Endometrial microvascular endothelial cells (primary cell): Measurements from ENCODE around the gene NTNG1. TPM values are rescaled to one million over a fixed set of nuclear protein-coding genes. Genes with fewer than 3 reads are reported as not detected.
"Not testable (repeated sequence)": the region's sequence is repeated elsewhere in the genome, so short reads cannot be mapped to it uniquely, and the experiment has no call there.

Source experiments
- in situ Hi-C: cut with HindIII; loops from 2 replicates; pipeline ENCODE4 v1.10.0; 2017; ENCODE audit warnings: low sequenced_read_pairs, low pct_unique_long_range_greater_than_20kb; ENCODE audit errors: inconsistent ontology term
- total RNA-seq: library from RNA; depleted of rRNA; stranded (reverse); fragments of >200 nt; gene quantifications from one replicate; pipeline ENCODE4 v1.2.3, GENCODE V29; 2015; ENCODE audit errors: inconsistent ontology term

Gene NTNG1
- not detected for total RNA-seq

DNA sequence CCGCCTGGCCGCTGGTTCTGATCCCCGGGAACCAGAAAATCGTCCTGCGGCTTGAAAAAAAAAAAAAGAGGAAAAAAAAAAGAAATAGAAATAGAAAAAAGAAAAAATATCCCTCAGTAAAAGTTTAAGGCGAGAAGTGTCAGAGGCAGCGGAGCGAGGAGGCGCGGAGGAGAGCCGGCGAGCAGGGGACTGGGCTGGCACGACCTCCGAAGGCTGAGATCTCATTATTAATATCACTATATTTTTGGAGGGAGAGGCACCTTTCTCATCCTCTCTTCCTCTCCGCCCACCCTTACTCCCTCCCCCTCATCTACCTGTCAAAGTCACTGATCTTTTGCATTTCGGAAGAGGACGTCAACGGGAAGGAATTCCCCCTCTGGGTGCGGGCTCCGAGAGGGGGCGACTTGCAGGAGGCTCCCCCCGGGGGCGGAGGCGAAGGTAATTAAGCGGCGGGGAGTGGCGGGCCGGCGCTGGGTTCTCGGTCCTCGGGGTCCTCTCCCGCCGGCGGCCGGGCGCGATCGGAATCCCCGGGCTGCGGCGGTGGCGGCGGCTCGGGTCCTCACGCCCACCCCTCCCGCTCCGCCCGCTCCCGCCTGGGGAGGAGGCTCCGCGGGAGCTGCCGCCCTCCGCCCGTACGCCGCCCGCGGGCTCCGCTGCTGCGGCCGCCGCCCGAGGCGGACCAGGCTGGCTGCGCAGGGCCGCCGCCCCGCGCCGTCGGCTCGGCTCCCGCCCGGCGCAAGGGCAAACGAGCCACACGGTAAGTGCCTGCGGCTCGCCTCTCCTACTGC, at the start of gene NTNG1:
NTNG1 (plus strand) TSS at position 337 of the 788 bp plus-strand sequence.
- in situ Hi-C loops, result no loop called here

DNA sequence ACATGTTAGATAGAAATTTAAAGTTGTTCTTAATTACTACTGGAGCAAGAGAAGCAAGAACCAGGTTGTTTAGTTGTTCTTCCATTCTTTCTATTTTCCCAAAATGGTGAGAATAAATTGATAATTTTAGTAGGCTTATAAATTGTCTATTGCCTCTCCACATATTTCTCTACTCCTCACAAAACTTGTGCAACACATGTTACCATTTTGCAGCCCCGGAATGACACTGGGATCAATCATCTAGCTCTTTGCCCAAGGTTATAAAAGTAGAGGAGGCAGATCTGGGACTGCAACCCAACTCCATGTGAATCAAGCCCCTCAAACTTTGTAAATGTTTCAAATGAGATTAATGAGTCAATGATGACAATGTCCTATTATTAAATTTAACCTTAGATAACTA, 49.4 kb upstream of the NTNG1 start:
- in situ Hi-C loops, result no loop called here

DNA sequence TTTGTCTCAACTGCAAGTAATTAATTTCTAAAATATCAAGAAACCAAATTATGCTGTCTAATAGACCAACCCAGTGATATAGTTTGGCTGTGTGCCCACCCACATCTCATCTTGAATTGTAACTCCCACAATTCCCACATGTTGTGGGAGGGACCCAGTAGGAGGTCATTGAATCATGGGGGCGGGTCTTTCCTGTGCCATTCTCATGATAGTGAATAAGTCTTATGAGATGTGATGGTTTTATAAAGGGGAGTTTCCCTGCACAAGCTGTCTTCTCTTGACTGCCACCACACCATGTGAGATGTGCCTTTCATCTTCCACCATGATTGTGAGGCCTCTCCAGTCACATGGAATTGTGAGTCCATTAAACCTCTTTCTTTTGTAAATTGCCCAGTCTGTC, 47.4 kb upstream of the NTNG1 start:
- in situ Hi-C loops, result not testable (repeated sequence)

DNA sequence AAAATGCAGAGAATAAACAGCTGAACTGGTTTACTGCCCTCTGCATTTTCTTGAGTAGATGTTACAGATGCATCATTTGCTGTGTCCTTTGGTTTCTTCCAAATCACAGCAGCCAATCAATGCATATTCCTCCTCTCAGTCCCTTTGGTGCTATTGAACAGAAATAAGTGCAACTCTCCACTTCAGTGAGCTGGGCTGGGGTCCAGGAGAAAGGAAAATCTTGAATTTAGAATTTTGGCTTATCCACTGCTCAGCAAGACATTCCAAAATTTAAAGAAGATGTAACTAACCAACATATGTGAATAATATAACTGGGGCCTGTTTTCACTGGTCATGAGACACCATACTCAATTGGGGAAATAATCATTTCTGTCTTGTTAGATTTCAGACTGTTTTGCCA, 45.2 kb upstream of the NTNG1 start:
- in situ Hi-C loops, result no loop called here

DNA sequence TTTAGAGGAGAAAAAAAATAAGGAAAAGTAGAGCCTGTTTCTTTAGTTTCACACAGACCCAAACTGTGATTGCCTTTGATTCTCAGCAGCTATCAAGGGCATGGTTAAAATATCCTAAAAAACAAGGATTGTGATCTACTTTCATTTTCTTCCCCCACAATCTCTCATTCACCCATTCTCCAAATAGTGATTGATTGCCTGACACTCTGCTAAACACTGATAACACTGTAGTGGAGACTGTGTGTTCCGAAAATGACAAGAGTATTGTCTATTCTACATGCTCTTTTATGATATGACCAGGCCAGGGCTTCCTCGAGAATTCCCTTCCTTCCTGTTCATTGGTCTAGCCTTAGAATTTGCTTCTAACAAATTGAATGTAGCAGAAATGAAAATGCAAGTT, 44.1 kb upstream of the NTNG1 start:
- in situ Hi-C loops, result no loop called here

DNA sequence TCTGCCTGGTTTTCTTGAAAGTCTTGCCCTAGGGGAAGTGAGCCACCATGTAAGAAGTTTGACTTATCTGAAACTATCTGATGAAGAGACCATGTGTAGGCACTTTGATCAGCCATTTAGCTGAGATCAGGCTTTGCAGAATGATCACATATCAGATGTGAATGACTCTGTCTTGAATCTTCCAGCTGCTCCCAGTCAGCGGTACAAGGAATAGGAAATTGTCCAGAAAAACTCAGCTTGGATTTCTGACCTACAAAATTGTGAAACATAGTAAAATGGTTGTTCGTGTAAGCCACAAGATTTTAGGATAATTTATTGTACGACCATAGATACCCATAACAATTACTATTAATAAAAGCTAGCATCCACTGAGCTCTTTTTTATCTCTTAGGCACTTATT, 41.9 kb upstream of the NTNG1 start:
- in situ Hi-C loops, result no loop called here

DNA sequence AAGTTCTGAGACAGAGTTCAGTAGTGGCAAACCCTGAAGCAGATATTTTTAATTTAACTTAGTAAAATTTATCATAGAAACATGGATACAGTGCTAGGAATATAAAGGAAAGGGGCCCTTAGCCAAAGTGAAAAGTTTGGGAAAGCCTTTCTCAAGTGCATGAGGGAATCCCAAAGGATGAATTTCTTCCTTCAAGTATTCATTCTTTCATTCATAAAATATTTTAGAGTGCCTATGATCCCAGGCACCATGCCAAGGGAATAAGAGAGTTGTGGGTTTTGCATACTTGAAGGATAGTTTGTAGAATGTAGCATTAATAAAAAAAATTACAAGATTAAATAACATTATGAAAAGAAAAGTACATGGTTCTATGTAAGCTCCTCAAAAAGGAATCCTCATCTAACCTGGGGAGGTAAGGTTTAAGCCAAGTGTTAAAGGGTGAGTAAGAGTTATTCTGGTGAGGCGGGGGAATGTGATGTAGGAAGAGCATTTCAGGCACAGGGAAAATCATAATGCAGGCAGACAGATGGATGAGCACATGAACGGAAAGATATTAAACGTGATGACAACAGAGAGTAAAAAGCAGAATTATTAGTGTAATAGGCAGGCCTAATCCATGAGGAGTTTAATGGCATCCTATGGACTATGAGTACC, 40.4 kb upstream of the NTNG1 start:
- in situ Hi-C loops, result no loop called here

DNA sequence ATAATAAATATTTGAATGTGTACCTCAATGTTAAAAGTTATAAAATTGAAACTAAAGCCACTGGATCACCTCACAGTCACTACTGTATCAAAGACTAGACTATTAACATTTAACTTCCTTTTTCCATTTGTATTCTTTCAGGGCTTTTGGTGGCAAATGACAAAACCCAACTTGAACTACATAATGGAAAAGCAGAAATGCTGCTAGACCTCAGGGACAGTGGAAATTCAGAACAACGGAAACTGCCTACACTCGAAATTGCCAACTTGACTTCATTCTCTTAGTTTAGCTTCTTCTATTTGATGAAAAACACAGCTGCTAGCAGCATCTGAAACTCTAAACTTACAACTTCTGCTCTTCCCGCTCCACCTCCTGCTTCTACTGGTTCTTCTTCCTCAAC, 34.9 kb upstream of the NTNG1 start:
- in situ Hi-C loops, result no loop called here

DNA sequence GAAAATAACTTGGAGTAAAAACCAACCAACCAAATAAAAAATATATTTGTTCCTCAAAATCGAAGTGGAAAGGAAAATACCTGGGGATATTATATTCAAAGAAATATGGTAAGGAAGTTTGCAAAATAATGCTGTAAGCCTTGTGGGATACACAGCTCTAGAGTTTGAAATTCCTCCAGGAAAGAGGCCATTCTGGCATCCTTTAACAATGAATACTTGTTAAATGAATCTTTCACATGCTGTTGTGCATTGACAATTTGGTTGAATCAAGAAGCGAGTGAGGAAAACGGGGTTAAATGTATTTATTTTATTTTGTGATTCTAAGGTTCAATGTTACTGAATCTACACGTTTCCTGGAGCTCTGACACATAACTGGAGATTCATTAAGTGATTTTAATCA, 30.5 kb upstream of the NTNG1 start:
- in situ Hi-C loops, result no loop called here

DNA sequence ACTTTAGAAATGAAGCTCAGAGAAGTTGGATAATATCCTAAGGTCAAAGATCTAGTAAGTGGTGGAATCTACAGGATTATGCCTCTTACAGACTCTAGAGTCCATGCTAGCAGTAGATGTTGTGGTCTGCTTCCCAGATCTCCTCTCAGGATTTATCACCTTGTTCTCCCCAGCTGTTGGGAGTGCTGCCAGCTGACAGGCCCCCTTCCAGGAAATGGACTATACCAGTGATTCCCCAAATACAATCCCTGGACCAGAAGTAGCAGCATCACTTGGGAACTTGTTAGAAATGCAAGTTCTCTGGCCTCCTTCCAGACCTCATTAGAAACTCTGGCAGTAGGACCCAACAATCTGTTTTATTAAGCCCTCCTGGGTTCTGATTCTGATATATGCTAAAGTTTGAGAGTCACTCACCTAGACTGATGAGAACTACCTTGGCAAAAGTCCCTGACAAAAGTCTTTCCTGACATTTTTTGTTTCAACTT, 24.5 kb upstream of the NTNG1 start:
- in situ Hi-C loops, result no loop called here

DNA sequence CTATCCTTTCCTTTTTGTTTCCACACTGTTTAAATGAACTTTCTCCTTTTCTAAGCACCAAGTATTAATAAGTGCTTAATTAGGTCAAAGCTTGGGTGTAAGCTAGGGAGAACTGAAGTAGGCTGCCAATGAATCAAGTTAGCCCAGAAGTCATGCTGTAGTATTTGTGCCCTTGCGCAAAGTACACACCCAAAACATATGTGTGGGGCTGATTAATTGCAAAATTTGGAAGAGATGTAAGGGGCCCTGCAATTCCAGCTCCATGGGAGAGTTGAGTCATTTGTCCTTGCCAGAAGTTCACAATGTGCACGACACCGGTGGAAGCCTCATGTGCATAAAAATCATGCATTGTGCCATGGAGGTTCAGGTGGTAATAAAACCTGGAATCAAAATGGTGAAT, 18.6 kb upstream of the NTNG1 start:
- in situ Hi-C loops, result no loop called here

DNA sequence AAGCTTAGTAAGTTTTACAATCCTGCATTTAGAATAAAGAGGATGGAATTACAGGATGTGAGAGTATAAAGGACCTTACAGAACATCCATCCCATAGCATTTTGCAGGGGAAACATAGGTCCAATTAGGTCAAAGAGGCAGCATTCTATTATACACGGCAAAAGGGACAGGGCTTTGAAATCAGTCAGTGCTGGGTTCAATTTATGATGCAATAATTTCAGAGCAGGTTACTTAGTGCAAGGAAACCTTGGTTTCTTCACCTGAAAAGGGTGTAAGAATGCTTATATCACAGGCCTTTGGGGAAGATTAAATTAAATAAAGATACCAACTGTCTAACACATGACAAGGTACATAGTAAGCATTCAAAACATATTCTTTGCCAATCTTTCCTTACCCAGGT, 17.1 kb upstream of the NTNG1 start:
- in situ Hi-C loops, result no loop called here

DNA sequence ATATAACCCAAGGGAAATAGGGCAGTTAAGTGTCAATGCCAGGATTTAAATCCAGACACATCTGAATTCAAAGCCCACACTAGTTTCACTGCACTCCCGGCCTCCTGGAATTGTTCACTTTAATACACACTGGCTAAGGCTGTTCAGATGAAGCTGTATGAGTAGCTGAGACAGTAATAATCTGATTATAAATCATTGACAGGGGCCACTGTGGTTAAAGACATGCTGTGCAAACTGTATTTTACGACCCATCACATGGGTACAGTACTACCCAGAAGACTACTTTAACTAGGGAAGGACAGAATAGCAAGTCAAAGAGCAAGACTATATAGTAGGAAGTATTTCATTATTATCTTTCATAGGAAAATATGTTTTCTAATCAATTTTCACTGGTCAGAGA, 16.1 kb upstream of the NTNG1 start:
- in situ Hi-C loops, result no loop called here

DNA sequence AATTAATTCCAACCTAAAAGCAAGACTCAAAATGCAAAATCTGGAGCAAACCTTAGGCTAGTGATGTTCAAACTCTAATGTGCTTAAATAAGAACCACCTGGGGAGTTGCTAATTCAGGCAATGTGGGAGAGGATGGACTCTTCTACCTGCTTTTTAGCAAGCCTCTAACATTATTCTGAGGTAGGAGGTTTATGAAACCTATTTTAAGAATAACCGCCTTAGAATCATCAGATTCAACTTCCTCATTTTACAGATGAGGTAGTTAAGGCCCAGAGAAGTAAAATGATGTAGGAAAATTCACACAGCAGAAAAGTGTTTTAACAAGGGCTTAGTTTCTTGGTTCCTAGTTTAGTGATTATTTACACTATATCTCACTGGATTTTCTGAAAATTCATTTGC, 8.6 kb upstream of the NTNG1 start:
- in situ Hi-C loops, result no loop called here

DNA sequence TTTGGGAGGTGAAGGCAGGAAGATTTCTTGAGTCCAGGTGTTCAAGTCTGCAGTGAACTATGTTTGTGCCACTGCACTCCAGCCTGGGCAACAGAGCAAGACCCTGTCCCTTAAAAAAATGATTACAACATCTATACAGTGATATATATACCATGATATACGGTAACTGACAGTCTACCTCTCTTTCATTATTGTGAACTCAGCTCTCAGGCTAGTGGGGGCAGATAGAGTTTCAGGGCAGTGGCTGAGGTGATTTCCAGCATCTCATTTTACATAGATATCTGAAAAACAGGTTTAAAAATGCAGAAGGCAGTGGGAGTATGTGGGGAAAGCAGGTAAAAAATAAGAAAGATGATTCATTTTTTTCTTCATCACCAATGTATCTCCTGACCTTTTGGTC, 8.1 kb upstream of the NTNG1 start:
- in situ Hi-C loops, result no loop called here

DNA sequence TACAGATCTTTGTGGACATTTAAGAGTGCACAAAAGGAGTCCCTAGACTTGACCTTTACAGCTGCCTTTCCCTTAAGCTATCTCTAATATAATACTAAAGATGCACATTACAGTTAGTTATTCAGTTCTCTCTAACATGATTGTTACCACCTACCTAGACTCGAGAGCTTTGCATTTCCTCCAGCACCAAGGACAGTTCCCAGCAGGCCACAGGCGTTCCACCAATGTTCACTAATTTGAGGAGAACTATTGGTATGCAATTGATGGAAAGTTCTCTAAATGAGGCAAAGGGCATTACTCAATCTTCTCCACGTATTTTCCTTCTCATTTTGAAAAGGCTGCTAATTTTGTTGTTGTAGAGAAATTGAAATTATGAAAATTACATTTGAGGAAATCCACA, 5.4 kb upstream of the NTNG1 start:
- in situ Hi-C loops, result no loop called here

DNA sequence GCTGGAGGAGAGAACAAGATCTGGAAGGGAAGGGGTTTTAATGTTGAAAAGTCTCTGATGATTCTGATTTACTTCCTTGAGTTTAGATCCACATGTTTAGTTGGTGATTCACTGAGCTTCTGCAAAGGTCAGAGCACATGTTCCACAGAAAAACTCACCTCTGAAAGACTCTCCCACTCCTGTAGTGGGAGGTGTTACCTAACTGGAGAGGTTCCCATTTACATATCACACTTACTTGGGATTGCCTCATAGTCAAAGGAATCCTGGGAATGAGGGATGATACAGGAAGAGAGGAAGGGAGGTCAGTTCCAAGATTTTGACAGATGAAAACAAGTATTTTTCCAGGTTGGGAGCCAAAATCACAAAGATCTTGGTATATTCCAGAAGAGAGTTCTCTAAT, 2.7 kb upstream of the NTNG1 start:
- in situ Hi-C loops, result no loop called here

DNA sequence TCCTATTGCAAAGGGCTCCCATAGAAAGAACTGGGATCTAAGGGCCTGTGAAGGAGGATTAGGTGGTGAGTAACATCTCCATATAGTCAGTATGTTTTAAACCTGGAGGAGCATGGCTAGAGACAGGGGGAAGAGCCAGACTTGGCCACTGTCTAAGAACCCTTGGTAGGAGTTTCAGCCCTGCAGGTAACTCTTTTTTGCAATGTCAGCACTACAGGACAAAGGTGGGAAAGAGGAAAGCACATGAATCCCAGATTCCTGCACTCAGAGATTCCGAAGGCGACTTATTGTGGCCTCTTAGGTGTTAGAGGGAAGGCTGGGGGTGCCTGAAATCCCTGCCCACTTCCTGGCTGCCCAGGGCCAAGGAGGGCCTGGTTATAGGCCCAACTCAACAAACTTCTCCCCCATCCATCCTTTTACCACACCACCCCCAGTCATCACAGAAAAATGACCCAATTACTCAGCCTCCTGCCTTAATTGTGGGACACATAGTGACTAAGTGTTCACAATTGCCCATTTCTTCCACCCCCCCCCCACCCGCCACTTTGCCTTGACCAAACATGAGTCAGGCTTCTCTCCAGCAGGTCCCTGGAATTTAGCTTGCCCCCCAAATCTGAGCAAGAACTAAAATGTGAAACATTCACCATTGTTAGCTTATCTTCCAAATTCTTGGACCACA, 1.9 kb upstream of the NTNG1 start:
- in situ Hi-C loops, result no loop called here

DNA sequence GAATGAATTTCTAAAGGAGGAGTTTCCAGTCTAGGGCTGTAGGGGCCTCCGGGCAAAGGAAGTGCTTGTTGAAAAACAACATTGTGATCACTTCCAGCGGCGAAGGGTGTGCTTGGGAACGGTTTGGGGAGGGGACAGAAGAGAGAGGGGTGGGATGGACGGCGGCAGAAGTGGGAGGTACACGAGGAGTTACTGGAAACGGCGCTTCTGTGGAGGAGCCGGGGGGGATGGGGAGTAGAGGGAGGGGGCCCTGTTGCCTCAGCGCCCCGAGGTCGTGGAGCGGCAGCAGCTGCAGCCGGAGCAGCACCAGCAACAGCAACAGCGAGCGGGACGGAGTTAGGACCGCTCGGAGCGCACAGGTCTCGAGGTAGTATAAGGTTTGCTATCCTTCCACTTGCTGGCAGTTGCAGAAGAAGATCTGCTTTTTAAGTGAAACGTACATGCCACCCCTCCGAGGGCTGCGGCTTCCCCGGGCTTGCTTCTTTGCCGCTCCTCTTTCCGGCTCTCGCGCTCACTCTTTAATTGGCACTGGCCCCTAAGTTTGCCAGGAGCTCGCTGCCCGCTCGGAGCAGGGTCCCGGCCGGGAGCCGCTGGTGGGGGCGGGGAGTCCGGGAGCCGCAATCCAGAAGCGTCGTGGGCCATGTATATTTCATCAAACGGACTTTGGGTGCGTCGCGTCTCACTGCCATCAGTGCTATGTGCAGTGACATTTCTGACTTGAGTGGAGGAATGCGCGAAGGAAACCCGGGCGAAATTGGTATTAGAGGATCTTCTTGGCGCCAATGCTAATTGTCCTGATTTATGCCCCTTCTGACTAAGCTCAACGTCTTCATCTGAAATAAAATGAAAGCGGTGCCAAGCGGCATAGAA, 771 bp upstream of the NTNG1 start:
- in situ Hi-C loops, result no loop called here
